ENCODE measurements around the gene HERC5. TPM values are rescaled to one million over a fixed set of nuclear protein-coding genes. Genes with fewer than 3 reads are reported as not detected.
"Not testable (repeated sequence)": the region's sequence is repeated elsewhere in the genome, so short reads cannot be mapped to it uniquely, and the experiment has no call there.

HERC5 gene
- total RNA-seq, 3 donors from 2014 or later (not counting 1 experiment from before 2014, with no cell fraction given) = 11.0 to 19.4 (median 17.9) TPM

DNA sequence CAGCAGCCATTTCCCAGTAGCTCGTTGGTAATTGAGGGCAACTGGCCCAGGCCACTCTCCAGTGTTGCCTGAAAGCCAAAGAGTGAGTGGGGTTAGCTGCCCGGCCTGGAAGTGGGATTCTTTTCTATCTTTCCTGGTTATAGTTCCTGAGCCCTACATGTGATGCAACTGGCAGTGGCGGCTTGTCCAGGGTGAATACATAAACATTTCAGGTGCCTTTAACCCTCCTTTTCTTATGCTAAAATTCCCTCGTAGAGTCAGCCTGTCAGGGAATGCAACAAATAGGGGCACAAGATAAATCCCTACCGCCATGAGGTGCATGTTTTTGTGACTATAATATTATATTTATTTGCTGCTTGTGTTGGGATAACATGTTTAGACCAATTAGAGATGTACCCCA is 13.4 kb upstream of the HERC5 start:
- ATAC-seq (no peak), DNase-seq (no peak)
- H3K4me1 Mint-ChIP-seq = peaks cover 0 to 6% of the 10 kb centered on the region in 2 donors
- H3K9me3 ChIP-seq (ENCODE audit: control insufficient read depth, insufficient read depth, low read length) = no peaks in the 10 kb centered on the region
- no peaks in the 10 kb centered on the region for H3K27me3 ChIP-seq (ENCODE audit: control insufficient read depth, insufficient read depth, low read length)
- no peak overlapping the region for H3K27ac Mint-ChIP-seq
- no peak overlapping the region for H3K4me3 ChIP-seq (ENCODE audit: low read length)
- H3K36me3 Mint-ChIP-seq = peaks cover 7% of the 10 kb centered on the region
- H3K36me3 ChIP-seq (ENCODE audit: control insufficient read depth, insufficient read depth, low read length) = peaks cover 11% of the 10 kb centered on the region
- TF ChIP-seq, protein P1, sequence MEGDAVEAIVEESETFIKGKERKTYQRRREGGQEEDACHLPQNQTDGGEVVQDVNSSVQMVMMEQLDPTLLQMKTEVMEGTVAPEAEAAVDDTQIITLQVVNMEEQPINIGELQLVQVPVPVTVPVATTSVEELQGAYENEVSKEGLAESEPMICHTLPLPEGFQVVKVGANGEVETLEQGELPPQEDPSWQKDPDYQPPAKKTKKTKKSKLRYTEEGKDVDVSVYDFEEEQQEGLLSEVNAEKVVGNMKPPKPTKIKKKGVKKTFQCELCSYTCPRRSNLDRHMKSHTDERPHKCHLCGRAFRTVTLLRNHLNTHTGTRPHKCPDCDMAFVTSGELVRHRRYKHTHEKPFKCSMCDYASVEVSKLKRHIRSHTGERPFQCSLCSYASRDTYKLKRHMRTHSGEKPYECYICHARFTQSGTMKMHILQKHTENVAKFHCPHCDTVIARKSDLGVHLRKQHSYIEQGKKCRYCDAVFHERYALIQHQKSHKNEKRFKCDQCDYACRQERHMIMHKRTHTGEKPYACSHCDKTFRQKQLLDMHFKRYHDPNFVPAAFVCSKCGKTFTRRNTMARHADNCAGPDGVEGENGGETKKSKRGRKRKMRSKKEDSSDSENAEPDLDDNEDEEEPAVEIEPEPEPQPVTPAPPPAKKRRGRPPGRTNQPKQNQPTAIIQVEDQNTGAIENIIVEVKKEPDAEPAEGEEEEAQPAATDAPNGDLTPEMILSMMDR (IDR thresholded peaks at IDR 0.05) = no peak
- intact Hi-C loops (cut with micrococcal nuclease) = no loop called here
- no peaks in the 10 kb centered on the region for H3K4me1 ChIP-seq (ENCODE audit: control insufficient read depth, insufficient read depth, low read length)
- 93% methylated on average over 5 of the region's 5 CpGs for WGBS (ENCODE audit: insufficient coverage)
- H3K4me3 Mint-ChIP-seq = no peak overlapping the region
- H3K9me3 Mint-ChIP-seq = no peaks in the 10 kb centered on the region
- no peak overlapping the region for H3K27ac ChIP-seq (ENCODE audit: low read length)
- no peaks in the 10 kb centered on the region for H3K27me3 Mint-ChIP-seq (ENCODE audit: low read depth in 2 of 2)

DNA sequence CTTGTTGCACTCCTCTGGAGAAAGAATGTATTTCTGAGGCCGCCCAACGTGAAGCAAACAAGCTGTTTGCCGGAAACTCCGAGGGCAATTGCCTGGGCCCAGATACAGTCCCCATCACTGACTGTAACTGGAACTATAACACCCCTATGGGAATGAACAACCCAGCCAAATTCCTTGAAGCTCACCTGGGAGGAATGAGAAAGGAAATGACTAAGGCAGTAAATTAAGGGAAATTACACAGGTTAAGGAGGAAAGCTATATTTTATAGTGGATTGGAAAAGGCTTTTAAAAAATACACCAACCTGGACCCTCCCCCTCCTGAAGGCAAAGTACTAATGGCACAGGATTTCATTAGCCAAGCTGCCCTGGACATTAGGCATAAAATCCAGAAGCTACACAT is 11.7 kb upstream of the HERC5 start:
- ATAC-seq (no peak), DNase-seq (no peak)
- intact Hi-C loops (cut with micrococcal nuclease) = no loop called here
- Histone ChIP-seq H3K9me3 (ENCODE audit: control insufficient read depth, insufficient read depth, low read length) (no peaks in the 10 kb centered on the region), H3K36me3 (ENCODE audit: control insufficient read depth, insufficient read depth, low read length) (peaks cover 9% of the 10 kb centered on the region), H3K4me3 (ENCODE audit: low read length) (no peak overlapping the region), H3K4me1 (ENCODE audit: control insufficient read depth, insufficient read depth, low read length) (no peaks in the 10 kb centered on the region), H3K27me3 (ENCODE audit: control insufficient read depth, insufficient read depth, low read length) (no peaks in the 10 kb centered on the region), H3K27ac (ENCODE audit: low read length) (no peak overlapping the region)
- WGBS (ENCODE audit: insufficient coverage) = 96% methylated on average over 4 of the region's 4 CpGs
- Mint-ChIP-seq H3K4me1 (peaks cover 0 to 6% of the 10 kb centered on the region in 2 donors), H3K27me3 (ENCODE audit: low read depth in 2 of 2) (no peaks in the 10 kb centered on the region), H3K27ac (no peak overlapping the region), H3K36me3 (no peaks in the 10 kb centered on the region), H3K4me3 (no peak overlapping the region), H3K9me3 (no peaks in the 10 kb centered on the region)
- TF ChIP-seq, protein P1 (IDR thresholded peaks at IDR 0.05) = no peak

DNA sequence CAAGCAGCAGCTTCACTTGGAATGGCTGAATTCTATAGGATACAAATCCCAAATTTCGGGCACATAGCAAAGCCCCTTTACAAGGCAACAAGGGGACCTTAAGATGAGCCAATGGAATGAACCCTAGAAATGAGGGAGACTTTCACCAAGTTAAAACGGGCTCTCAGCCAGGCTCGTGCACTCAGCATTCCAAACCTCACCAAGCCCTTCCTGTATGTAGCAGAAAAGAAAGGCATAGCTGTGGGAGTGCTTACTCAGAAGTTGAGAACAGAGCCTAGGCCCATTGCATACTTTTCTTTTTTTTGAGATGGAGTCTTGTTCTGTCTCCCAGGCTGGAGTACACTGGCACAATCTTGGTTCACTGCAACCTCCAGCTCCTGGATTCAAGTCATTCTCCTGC is 10.8 kb upstream of the HERC5 start:
- Mint-ChIP-seq H3K27me3 (ENCODE audit: low read depth in 2 of 2) (no peaks in the 10 kb centered on the region), H3K9me3 (no peaks in the 10 kb centered on the region), H3K27ac (no peak overlapping the region), H3K4me1 (peaks cover 0 to 6% of the 10 kb centered on the region in 2 donors), H3K36me3 (no peaks in the 10 kb centered on the region), H3K4me3 (no peak overlapping the region)
- intact Hi-C loops (cut with micrococcal nuclease) = no loop called here
- TF ChIP-seq, protein P1 (IDR thresholded peaks at IDR 0.05) = no peak
- ATAC-seq = no peak
- H3K27ac ChIP-seq (ENCODE audit: low read length) = no peak overlapping the region
- 94% methylated on average over 3 of the region's 3 CpGs for WGBS (ENCODE audit: insufficient coverage)
- no peak for DNase-seq
- H3K4me3 ChIP-seq (ENCODE audit: low read length) = no peak overlapping the region
- H3K36me3 ChIP-seq (ENCODE audit: control insufficient read depth, insufficient read depth, low read length) = peaks cover 9% of the 10 kb centered on the region
- no peaks in the 10 kb centered on the region for H3K27me3 ChIP-seq (ENCODE audit: control insufficient read depth, insufficient read depth, low read length)
- H3K4me1 ChIP-seq (ENCODE audit: control insufficient read depth, insufficient read depth, low read length) = no peaks in the 10 kb centered on the region
- H3K9me3 ChIP-seq (ENCODE audit: control insufficient read depth, insufficient read depth, low read length) = no peaks in the 10 kb centered on the region

DNA sequence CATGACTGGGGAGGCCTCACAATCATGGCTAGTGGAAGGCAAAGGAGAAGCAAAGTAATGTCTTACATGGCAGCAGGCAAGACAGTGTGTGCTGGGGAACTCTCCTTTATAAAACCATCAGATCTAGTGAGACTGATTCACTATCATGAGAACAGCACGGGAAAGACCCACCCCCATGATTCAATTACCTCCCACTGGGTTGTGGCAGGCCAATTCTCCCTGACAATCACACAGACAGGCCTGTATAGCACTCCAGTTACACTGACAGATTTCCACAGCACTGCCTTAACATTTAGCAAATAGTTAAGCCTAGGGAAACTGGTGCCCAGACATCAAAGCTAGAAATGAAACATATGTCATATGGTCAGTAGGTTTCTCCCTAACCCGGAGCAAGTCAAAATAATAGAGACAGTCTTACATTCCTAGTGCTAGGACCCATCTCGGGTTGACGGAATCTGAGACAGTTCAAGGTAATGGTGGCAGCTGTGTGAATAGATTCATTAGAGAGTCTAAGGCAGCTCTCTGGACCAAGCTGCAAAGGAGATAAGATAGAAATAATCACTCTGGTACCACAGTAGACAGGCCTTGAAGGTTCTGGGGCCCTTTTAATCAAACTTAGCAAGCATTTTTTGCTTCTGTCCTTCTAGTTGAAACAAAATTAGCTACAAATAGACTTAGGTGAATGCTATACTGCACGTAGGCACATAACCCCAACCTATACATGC is 9.4 kb upstream of the HERC5 start:
- ATAC-seq = no peak
- Mint-ChIP-seq H3K27me3 (ENCODE audit: low read depth in 2 of 2) (no peaks in the 10 kb centered on the region), H3K4me1 (peaks cover 0 to 6% of the 10 kb centered on the region in 2 donors), H3K9me3 (no peaks in the 10 kb centered on the region), H3K4me3 (no peak overlapping the region), H3K27ac (no peak overlapping the region), H3K36me3 (no peaks in the 10 kb centered on the region)
- DNase-seq = no peak
- Histone ChIP-seq H3K4me3 (ENCODE audit: low read length) (no peak overlapping the region), H3K27ac (ENCODE audit: low read length) (no peak overlapping the region), H3K4me1 (ENCODE audit: control insufficient read depth, insufficient read depth, low read length) (no peaks in the 10 kb centered on the region), H3K36me3 (ENCODE audit: control insufficient read depth, insufficient read depth, low read length) (peaks cover 5% of the 10 kb centered on the region), H3K9me3 (ENCODE audit: control insufficient read depth, insufficient read depth, low read length) (no peaks in the 10 kb centered on the region), H3K27me3 (ENCODE audit: control insufficient read depth, insufficient read depth, low read length) (no peaks in the 10 kb centered on the region)
- WGBS (ENCODE audit: insufficient coverage) = 93% methylated on average over 4 of the region's 5 CpGs
- intact Hi-C loops (cut with micrococcal nuclease) = no loop called here
- TF ChIP-seq, protein P1 (IDR thresholded peaks at IDR 0.05) = no peak

DNA sequence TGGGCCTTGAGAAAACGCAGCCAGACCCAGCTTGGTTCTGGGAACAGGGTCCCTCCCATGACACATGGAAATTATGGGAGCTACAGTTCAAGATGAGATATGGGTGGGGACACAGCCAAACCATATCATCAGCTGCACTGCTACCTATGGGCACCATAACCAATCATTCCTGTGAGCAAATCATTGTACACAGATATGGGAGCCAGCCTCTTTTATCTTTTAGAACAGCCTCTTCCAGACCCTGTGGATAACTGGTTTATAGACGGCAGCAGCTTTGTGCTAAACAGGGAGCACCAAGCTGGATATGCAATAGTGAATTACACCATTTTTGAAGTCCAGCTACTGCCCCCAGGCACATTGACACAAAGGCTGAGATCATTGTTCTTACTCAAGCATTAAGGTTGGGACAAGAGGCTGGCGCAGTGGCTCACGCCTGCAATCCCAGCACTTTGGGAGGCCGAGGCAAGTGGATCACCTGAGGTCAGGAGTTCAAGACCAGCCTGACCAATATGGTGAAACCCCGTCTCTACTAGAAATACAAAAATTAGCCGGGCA is 8.6 kb upstream of the HERC5 start:
- DNase-seq; H3K4me3 ChIP-seq (ENCODE audit: low read length); H3K27ac ChIP-seq (ENCODE audit: low read length); H3K9me3 Mint-ChIP-seq; H3K27me3 ChIP-seq (ENCODE audit: control insufficient read depth, insufficient read depth, low read length); H3K4me1 ChIP-seq (ENCODE audit: control insufficient read depth, insufficient read depth, low read length); H3K36me3 Mint-ChIP-seq; H3K4me3 Mint-ChIP-seq; ATAC-seq; H3K36me3 ChIP-seq (ENCODE audit: control insufficient read depth, insufficient read depth, low read length); H3K4me1 Mint-ChIP-seq; intact Hi-C loops (cut with micrococcal nuclease); H3K27me3 Mint-ChIP-seq (ENCODE audit: low read depth in 2 of 2); H3K27ac Mint-ChIP-seq; H3K9me3 ChIP-seq (ENCODE audit: control insufficient read depth, insufficient read depth, low read length): not testable (repeated sequence)
- 91% methylated on average over 7 of the region's 7 CpGs for WGBS (ENCODE audit: insufficient coverage)
